Head of caudate nucleus (tissue), 42 donors: ENCODE data around the gene HDHD3.
A peak's percentile ranks its signal among the peaks of the same experiment; 100 is the strongest.
"Not testable (repeated sequence)": the region's sequence is repeated elsewhere in the genome, so short reads cannot be mapped to it uniquely, and the experiment has no call there.

Experiments
- DNase-seq, 42 donors: peaks; one replicate each; pipeline versions ENCODE4 v3.0.0 to v3.0.0-alpha.2; 2020 to 2021; ENCODE audit warnings: mixed read lengths in 7 of 42
- intact Hi-C: fragments of 100-400 bp; cut with DNase I; formaldehyde crosslinking; loops from one replicate; pipeline ENCODE4 v1.15.0; 2022

The HDHD3 gene

GRCh38 chr9:113376634-113377567, at the start of gene HDHD3:
Gene HDHD3 (minus strand): TSS chr9:113376986. CDS start chr9:113374354, 2,632 bp downstream.
- intact Hi-C loops: no loop called here
- peak; percentile 48 to 91 (median 79) for DNase-seq

DNA sequence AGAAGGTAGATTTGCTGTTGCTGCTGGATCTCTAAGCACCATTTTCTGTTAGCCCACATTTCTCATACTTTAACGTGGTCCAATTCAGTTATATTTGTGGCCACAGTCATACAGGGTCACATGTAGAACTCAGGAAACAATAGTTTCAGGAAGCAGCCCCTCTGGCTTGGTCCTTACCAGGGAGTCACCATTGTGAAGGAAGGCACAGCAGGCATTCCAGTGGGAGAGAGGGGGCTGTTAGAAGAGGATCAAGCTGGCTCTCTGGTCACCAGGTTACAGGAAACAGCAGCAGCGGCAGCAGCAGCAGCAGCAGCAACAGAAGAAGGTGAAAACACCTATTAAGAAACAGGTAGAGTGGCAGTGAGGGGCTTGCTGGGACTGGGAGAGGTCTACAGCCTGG, 48.3 kb upstream of the HDHD3 start:
- no peak for DNase-seq
- intact Hi-C loops: no loop called here

- intact Hi-C loops: no loop called here
- no peak for DNase-seq
These were observed 44.9 kb upstream of the HDHD3 start for GRCh38 chr9:113421726-113422125.

DNA sequence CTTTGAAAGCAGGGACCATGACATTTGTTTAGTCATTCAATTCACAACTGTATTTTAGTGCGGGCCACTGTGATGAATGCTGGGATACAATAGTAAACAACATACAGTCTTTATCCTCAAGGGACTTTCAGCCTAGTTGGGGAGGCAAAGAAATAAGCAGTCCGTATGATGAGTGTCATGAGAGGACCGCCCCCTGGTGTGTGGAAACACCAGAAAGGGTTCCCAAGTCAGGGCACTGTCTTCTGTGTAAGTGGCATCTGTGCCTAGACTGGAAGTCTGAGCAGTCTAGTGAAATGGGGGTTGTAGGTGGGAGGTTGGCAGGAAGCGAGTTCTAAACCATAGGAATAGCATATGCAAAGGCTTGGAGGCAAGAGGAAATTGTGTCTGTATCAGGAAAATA, 40.6 kb upstream of the HDHD3 start:
- intact Hi-C loops: no loop called here
- no peak for DNase-seq

GRCh38 chr9:113416149-113416721, 39.4 kb upstream of the HDHD3 start:
- intact Hi-C loops: no loop called here
- DNase-seq: peak in 3 of 42 donors; percentile 6 to 24 (median 24)

DNA sequence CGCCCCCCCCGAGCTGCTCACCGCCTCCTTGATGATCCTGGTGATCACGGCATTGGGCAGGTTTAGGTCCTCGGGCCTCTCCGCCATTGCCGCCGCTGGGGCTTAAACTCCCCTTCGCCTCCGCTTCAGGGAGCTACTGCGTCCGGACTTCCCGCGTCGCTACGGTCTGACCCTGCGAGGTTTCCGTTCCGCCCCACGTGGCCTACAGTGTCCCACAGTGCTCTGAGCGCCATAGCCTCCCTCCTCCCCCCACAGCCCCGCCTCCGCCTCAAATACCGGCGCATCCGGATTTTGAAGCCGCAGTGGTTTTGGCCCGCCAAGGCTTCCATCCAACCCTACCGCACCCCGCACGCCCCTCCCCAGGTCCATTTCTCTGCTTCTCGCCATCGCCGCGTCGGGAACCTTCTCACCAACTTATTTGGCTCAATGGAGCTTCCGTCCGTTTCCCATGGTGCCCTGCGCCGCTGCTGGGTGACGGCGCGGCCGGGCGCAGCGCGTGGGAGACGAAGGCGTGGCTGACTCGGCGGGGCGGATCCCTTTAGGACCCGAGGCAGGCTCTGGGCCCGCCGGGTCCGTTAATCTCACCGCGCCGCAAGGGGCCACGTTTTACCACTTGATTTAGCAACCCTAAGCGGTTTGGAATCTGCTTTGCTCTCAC, 33.5 kb upstream of the HDHD3 start, which contains the start of the genes C9orf43 and POLE3:
C9orf43 (plus strand) TSS at position 541 of the 658 bp plus-strand sequence. CDS start 2,747 bp downstream, outside the sequence.
POLE3 (minus strand) TSS at position 469 of the 658 bp plus-strand sequence; CDS start at position 87, 382 bp downstream.
- intact Hi-C loops: loop anchor here (1.0 to 5.0 kb wide), 2 partner anchors 9 to 188 kb away; partner anchors contain the start of genes ALAD, FKBP15 and SLC31A1
- DNase-seq: peak; percentile 89 to 97 (median 94)

GRCh38 chr9:113409883-113410206, 33.1 kb upstream of the HDHD3 start:
- no peak for DNase-seq
- intact Hi-C loops: loop anchor here (1.0 to 10.0 kb wide), 4 partner anchors 9 to 355 kb away; partner anchors contain the start of genes ALAD, FKBP15, SLC31A1 and SLC31A2

- no peak for DNase-seq
- intact Hi-C loops: loop anchor here (10.0 kb wide), 2 partner anchors 255 to 355 kb away; partner anchors contain the start of genes SLC31A2 and ZFP37
These were observed 32.7 kb upstream of the HDHD3 start for GRCh38 chr9:113409481-113409880.

DNA sequence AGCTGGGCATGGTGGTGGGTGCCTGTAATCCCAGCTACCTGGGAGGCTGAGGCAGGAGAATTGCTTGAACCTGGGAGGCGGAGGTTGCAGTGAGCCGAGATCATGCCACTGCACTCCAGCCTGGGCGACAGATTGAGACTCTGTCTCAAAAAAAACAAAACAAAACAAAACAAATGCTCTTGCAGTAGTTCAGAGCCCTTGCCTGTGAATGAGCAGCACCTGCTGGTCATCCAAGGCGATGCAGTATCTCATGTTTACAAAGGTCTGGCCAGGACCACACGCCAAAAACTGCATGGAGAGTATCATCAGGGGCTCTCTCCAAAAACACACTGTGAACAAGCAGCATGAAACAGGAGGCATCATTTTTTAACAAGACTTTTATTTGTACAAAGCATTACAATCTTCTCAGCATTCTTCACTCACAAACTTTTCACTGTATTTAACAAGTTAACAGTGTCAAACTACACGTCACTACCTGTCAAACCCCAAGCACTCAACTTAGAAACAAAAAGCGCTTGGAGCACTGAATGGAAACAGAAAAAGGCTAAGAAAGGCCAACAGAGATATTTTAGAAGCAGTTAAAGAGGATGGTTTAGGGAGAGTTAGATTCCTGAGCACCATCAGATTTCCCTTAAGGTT, 30.2 kb upstream of the HDHD3 start:
- intact Hi-C loops: loop anchor here (10.0 kb wide), 2 partner anchors 252 to 352 kb away; partner anchors contain the start of genes SLC31A2 and ZFP37
- DNase-seq: peak in 38 of 42 donors; percentile 26 to 83 (median 58)

DNA sequence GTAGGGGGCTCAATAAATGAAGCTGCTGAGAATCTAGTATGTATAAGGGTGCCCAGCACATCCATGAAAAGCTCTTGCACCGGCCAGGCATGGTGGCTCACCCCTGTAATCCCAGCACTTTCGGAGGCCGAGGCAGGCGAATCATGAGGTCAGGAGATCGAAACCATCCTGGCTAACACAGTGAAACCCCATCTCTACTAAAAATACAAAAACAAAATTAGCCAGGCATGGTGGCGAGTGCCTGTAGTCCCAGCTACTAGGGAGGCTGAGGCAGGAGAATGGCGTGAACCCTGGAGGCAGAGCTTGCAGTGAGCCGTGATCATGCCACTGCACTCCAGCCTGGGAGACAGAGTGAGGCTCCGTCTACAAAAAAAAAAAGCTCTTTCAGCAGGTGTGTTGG, 29.6 kb upstream of the HDHD3 start:
- intact Hi-C loops: loop anchor here (10.0 kb wide), 2 partner anchors 252 to 352 kb away; partner anchors contain the start of genes SLC31A2 and ZFP37
- not testable (repeated sequence) for DNase-seq

GRCh38 chr9:113403646-113404045, 26.9 kb upstream of the HDHD3 start:
- no peak for DNase-seq
- intact Hi-C loops: loop anchor here (5.0 to 10.0 kb wide), 3 partner anchors 126 to 349 kb away; partner anchors contain the start of genes CDC26, PRPF4, SLC31A2 and ZFP37

DNA sequence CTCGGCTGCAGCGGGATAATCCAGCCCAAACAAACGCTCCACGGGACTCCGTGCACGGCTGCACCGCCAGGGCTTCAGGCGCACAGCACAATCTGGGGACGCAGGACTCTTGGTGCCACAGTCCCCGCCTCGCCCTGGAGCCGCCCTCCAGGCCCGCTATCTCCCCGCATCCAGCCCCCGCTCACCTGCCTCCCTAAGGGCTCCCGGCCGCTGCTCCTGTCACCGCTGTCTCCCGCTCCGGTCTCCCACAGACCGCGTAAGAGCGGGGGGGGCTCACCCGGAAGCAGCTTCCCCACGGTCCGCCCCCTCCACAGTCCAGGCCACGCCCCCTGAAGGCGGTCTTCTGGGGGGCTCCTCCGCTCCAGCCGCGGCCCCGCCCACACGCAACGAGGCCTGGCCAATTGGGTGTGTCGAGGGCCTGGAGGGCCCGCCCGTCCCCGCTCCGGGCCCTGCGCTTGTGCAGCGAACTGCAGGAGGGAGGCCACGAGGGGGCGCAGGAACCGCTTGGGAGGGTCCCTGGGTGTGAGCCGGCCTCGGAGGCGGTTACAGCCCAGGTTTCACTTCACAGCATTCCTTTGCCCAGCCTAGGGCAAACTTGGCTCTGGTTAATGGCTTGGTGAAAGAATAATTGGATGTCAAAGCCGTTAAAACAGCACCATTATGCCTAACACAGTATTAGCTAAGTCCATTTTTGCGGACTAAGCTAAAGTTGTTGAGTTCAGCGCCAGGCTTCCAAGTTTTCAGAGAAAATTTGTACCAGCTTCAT, 24.4 kb upstream of the HDHD3 start, which contains the start of gene ALAD:
ALAD (minus strand) TSS at position 258 of the 766 bp plus-strand sequence. CDS start 7,725 bp downstream, outside the sequence.
- intact Hi-C loops: loop anchor here (1.0 to 10.0 kb wide), 5 partner anchors 9 to 346 kb away; partner anchors contain the start of genes C9orf43, CDC26, POLE3 and PRPF4
- peak; percentile 94 to 100 (median 99) for DNase-seq

DNA sequence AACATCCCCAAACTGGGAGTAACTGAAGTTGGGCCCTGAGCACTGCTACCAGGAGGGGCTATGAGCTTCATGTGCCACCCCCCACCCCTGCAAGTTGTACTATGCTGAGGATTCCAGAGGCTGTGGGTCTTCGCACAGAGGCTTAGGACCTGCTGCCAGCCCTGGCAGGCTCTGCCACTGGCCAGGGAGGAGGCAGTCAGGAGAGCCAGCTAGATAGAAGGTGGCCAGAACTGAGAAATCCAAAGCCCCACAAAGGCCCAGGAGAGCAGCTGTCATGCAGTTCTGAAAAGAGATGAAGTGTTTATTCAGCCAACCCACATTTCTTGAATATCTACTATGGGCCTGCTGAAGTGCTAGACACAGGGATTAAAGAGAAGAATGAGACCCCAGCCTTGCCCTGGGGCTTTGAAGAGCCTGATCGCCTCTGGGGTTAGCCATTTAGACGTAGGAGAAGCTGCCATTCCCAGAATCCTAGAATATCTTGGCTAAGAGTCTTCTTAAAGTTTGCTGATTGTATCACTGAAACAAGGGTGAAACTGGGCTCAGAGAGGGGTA, 22.9 kb upstream of the HDHD3 start:
- intact Hi-C loops: loop anchor here (2.0 to 10.0 kb wide), 4 partner anchors 59 to 345 kb away; partner anchors contain the start of genes CDC26, PRPF4, SLC31A2 and WDR31
- DNase-seq: no peak

DNA sequence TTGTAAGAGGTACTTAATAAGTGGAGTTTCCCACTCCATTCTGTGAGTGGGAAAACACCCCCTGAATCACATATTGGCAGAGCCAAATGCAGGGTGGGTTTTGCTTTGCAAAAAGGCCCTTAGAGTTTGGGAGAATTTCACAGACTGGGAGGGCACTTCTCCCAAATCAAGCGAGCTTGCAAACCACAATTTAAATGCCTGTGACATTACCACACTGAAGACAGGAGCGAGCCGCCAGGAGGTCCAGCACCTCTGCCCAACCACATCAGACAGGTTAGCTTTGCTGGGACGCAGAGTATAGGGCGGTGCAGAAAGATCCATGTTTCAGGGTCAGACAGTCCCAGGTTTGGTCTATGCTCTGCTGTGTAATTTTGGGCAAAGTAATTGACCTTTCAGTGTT, 22.0 kb upstream of the HDHD3 start:
- intact Hi-C loops: no loop called here
- DNase-seq: no peak

DNA sequence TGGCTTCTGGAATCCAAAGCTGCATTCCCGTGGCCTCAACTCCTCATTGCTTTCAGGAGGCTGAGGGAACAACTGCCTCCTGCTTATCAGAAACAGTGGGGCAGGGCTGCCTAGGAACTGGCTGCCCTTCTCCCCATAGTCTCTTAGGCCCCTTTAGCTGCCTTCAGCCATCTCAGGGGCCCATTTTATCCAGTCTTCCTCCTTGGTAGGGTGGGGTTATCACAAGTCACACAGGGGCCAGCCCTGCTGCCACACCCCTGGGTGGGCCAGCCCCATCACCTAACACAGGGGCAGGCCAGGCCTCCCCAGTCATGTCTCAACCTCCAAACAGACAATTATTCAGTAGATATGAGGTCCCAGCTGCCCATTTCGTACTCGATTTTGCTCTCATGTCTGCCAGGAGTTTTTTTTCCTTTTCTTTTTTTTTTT, 20.4 kb upstream of the HDHD3 start:
- intact Hi-C loops: no loop called here
- peak in 1 of 42 donors; percentile 1 for DNase-seq

GRCh38 chr9:113395000-113395861, 18.4 kb upstream of the HDHD3 start:
- intact Hi-C loops: no loop called here
- DNase-seq: peak in 1 of 42 donors; percentile 21
